Activated naive CD8-positive, alpha-beta T cell treated with anti-CD3 and anti-CD28 coated beads, Interleukin-2, amount 50 U/mL, for 16 hours (primary cell): ENCODE measurements around the gene DOLPP1.
"Not testable (repeated sequence)": the region's sequence is repeated elsewhere in the genome, so short reads cannot be mapped to it uniquely, and the experiment has no call there.

ENCODE experiments used
- DNase-seq: peaks from one replicate; pipeline ENCODE4 v3.0.0-alpha.2; 2020; ENCODE audit warnings: low read depth, low spot score

The DOLPP1 gene

DNA sequence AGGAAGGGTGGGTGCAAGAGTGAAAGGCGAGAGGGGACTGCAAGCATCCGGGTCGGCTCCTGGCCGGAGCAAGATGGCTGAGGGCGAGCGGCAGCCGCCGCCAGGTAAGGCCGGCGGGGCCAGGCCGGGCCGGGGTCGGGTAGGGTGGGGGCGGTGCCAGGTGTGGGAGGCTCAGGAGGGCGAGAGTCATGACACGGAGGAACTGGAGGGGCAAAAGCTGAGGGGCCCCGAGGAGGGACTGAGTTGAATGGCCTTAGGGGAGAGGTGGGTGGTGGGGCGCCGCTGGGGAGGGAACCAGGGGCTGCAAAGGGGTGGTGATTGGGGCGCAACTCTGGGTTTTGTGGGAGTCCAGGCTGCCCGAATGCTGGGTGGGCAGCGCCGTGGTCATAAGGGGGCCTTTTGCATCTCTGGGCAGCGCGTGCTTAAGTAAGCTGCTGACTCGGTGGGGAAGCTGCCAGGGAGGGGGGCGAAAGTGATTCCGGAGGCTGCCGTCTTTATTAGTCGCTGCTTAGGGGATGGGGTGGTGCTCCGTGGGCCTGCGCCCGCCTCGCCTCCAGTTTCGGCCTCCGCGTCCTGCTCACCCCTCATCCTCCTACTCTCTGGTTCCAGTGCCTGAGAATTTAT lies 30.7 kb downstream of the DOLPP1 start:
- no peak for DNase-seq

DNA sequence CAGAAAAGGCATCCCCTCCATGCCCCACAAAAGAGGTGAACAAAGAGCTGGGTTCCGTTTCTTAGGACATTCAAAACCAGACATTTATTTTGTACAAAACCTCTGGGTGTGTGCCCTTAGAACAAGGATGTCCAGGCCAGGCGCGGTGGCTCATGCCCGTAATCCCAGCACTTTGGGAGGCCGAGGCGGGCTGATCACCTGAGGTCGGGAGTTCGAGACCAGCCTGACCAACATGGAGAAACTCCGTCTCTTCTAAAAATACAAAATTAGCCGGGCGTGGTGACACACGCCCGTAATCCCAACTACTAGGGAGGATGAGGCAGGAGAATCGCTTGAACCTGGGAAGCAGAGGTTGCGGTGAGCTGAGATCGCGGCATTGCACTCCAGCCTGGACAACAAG lies 31.6 kb downstream of the DOLPP1 start:
- DNase-seq = not testable (repeated sequence)

DNA sequence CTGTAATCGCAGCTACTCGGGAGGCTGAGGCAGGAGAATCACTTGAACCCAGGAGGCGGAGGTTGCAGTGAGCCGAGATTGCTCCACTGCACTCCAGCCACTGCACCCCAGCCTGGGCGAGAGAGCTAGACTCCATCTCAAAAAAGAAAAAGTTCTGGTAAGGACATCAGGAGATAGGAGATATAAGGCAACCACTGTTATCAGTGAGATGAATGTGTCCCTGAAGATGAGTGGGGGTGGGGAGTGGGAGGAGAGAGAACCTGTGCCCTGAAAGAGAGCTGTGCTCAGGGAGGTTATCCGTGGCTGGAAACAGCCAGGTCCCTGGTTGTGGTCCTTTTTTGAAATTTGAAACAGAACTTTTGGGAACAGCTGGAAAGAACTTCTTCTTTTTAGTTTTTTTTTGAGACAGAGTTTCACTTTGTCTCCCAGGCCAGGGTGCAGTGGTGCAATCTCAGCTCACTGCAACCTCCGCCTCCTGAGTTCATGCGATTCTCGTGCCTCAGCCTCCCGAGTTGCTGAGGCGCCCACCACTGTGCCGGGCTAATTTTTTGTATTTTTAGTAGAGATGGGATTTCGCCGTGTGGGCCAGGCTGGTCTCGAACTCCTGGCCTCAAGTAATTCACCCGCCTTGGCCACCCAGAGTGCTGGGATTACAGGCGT lies 32.9 kb downstream of the DOLPP1 start:
- no peak for DNase-seq

GRCh38 chr9:129118799-129119198 lies 37.9 kb downstream of the DOLPP1 start:
- no peak for DNase-seq

DNA sequence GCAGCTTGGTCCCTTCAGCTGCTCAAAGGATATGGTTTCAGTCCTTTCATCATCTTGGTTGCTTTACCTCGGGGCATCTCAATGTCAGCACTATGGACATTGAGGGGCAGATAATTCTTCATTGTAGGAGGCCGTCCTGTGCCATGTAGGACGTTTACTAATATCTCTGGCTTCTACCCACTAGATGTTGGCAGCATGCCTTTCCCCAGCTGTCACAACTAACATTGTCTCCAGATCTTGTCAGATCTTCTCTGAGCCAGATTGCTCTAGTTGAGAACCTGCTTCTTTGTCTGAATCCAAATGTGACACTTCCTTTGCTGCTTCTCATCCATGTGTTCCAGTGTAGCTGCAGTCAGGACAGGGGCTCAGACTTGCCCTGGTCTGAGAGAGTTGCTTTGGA lies 40.6 kb downstream of the DOLPP1 start:
- DNase-seq = no peak

DNA sequence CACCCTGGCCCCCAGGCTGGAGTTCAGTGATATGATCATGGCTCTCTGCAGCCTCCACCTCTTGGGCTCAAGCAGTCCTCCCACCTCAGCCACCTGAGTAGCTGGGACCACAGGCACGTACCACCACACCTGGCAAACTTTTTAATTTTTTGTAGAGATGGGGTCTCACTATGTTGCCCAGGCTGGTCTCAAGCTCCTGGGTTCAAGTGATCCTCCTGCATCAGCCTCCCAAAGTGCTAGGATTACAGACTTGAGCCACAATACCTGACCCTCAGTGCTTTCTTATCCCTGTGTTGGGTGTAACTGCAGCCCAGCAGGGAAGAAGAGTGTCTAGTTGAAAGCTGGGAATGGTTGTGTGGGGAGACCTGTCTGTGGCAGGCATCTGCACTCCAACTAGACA lies 41.2 kb downstream of the DOLPP1 start:
- DNase-seq = no peak

DNA sequence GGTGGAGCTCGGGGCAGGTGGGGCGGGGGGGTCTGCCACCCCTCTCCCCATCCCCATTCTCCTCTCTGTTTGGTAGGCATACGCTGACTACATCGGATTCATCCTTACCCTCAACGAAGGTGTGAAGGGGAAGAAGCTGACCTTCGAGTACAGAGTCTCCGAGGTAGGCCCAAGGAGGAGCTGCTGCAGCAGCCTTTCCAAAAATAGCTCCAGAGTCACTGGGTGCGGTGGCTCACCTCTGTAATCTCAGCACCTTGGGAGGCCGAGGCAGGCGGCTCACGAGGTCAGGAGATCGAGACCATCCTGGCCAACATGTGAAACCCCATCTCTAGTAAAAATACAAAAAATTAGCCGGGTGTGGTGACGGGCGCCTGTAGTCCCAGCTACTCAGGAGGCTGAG lies 42.1 kb downstream of the DOLPP1 start:
- not testable (repeated sequence) for DNase-seq

DNA sequence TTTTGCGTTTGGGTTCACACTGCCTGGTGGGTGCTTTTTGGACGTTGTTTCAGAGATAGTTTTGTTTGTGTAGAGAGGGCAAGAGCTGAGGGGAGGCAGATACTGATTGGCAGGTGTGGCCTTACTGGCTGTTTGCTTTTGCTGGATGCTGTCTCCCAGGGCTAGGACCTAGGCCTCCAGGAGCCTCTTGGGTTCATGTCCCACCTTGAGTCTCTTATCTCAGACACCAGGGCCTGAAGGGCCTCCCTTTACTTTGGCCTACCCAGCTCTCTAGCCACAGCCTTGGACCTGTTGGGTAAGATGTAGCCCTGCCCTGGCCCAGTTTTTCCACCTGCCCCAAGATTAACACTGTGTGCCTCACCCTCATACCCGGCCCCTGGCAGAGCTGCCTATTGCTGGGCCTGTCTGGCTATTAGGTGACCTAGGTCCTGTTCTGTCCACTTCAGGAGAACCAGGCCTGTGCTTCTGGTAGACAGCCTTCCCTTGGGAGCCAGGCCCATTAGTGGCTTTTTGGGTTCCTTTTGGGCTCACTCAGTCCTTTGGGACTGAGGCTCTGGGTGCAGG lies 43.7 kb downstream of the DOLPP1 start:
- no peak for DNase-seq

GRCh38 chr9:129125478-129125877 lies 44.6 kb downstream of the DOLPP1 start:
- DNase-seq = no peak

GRCh38 chr9:129126749-129127618 lies 46.1 kb downstream of the DOLPP1 start:
- DNase-seq = no peak

GRCh38 chr9:129128689-129129088 lies 47.8 kb downstream of the DOLPP1 start:
- no peak for DNase-seq

GRCh38 chr9:129130271-129130670 lies 49.4 kb downstream of the DOLPP1 start:
- DNase-seq = not testable (repeated sequence)

- no peak for DNase-seq
Measured at GRCh38 chr9:129130791-129131190, 49.9 kb downstream of the DOLPP1 start.

GRCh38 chr9:129131300-129132145 lies 50.6 kb downstream of the DOLPP1 start:
- peak; percentile 70 for DNase-seq

DNA sequence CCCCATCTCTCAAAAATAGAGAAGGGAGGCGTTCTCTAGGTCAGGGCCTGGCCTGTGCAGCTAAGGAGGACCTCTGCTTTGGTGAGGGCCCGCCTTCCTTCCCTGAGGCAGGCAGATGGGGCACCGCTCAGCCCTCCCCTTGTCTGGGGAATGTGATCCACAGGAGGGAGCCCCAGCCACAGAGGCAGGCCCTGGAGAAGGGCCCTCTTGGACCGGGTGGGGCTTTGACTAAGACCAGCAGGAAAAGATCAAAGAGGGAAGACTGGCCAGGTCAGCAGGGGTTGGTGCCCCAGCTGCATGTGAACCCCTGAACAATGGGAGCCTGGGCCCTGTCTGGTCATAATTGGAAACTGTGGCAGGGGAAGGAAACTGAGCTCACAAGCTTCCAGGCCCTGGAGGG lies 52.2 kb downstream of the DOLPP1 start:
- no peak for DNase-seq

DNA sequence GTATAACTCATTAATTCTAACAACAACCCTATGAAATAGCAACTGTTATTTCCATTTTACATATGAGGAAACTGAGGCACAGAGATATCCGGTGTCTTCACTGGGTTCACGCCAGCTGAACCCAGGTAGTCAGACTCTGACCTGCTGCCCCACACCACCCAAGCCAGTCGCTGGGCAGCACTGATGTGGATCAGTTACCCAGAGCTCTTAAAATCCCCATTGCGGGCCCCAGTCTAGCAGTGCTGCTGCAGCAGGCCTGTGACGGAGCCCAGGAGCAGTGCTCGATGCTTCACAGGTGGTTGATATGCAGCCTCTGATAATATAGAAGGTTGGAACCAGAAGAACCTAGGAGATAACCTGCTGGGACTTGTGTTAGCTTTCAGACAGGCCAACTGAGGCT lies 54.6 kb downstream of the DOLPP1 start:
- DNase-seq = no peak

GRCh38 chr9:129136446-129137035 lies 55.6 kb downstream of the DOLPP1 start:
- no peak for DNase-seq

DNA sequence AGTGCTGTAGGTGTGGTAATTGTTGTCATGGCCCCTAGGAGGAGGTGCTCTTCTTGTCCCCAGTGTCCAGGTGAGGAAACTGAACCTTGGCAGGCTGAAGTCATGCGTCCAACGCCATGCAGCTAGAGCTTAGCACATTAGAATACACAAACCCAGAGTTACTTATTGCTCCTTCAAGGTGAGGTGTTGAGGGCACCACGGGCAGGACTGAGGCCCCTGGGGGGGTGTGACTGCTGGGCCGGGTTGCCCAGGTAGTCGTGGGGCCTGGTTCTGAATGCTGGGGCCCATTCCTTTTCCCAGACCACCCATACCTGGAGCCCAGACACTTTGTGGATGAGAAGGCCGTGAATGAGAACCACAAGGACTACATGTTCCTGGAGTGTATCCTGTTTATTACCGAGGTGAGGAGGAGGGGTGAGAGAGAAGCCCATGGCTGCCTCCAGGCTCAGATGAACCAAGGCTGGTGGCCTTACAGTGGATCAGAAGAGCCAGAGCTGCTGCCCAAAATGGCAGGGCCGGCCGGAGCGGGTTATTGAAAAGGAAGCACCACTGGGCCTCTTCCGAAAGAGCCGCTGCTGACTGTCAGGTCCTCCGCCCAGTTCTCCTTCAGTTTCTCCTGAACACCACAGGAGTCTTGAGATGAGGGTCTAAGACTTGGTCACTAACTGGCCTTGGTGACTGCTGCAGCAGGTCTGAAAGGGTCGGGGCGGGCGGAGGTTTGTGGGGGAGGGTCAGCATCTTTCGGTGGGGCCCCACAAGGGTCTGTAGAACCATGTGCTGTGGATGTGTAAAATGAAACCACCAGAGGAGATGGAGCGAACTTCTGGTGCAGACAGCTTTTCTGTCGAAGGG lies 56.6 kb downstream of the DOLPP1 start:
- DNase-seq = no peak

GRCh38 chr9:129138144-129138462 lies 57.2 kb downstream of the DOLPP1 start:
- no peak for DNase-seq
